IMR-90 (cell line): ENCODE measurements around the gene ADAMTSL4. TPM values are rescaled to one million over a fixed set of nuclear protein-coding genes. Genes with fewer than 3 reads are reported as not detected.

Experiments
- ATAC-seq: fragments of 200-7000 bp; cut with Tn5 transposase; 2 replicates; pipeline ENCODE4 v1.9.1; 2020; ENCODE audit warnings: low read depth, mild to moderate bottlenecking, moderate library complexity
- BruUV-seq: library from RNA; stranded (reverse); fragments of 400-500 nt; replicated peaks from 2 replicates; lab custom pipeline; 2021; lab: Mats Ljungman, UMichigan
- CTCF ChIA-PET: fragments of 300-600 bp; formaldehyde crosslinking; extraction: SDS; loops from one replicate; lab custom pipeline; 2021; ENCODE audit warnings: antibody characterized with exemption; lab: Yijun Ruan, JAX
- POLR2A ChIA-PET: fragments of 300-600 bp; sonication (Branson Sonifier 250); formaldehyde crosslinking; loops from one replicate; lab custom pipeline; 2022; ENCODE audit warnings: antibody characterized with exemption; ENCODE audit not compliant: unreplicated experiment; lab: Charles Lee
- DNase-seq: peaks from one replicate; pipeline ENCODE4 v3.0.0; 2013
- H2AFZ ChIP-seq: replicated peaks from 2 replicates; pipeline ENCODE3; 2013; ENCODE audit warnings: low read length, mild to moderate bottlenecking; ENCODE audit not compliant: poor library complexity
- H2AK5ac ChIP-seq: 2 replicates; pipeline ENCODE4 v1.6.1; 2013; ENCODE audit warnings: low read depth, low read length, inconsistent platforms
- H2AK9ac ChIP-seq: replicated peaks from 2 replicates; pipeline ENCODE3; 2013; ENCODE audit warnings: mild to moderate bottlenecking, low read depth, low read length, moderate library complexity; ENCODE audit not compliant: poor library complexity
- H2BK120ac ChIP-seq: 2 replicates; pipeline ENCODE4 v1.6.1; 2013; ENCODE audit warnings: low read depth, low read length, inconsistent platforms
- H2BK15ac ChIP-seq: 3 replicates; pipeline ENCODE4 v1.6.1; 2013; ENCODE audit warnings: low read depth, low read length, inconsistent platforms
- H2BK20ac ChIP-seq: 2 replicates; pipeline ENCODE4 v1.6.1; 2013; ENCODE audit warnings: low read depth, mild to moderate bottlenecking, inconsistent platforms, low read length, moderate library complexity
- H2BK5ac ChIP-seq: 2 replicates; pipeline ENCODE4 v1.6.1; 2013; ENCODE audit warnings: mild to moderate bottlenecking, low read depth, low read length, inconsistent platforms; ENCODE audit not compliant: poor library complexity, severe bottlenecking
- H3K14ac ChIP-seq: replicated peaks from 2 replicates; pipeline ENCODE4 v1.6.1; 2013; ENCODE audit warnings: low read depth, low read length, inconsistent platforms
- H3K18ac ChIP-seq: 2 replicates; pipeline ENCODE4 v1.6.1; 2013; ENCODE audit warnings: low read depth, low read length, control low read depth
- H3K23ac ChIP-seq: 2 replicates; pipeline ENCODE4 v1.6.1; 2013; ENCODE audit warnings: low read depth, low read length, inconsistent platforms
- H3K27ac ChIP-seq: 2 replicates; pipeline ENCODE4 v1.5.1; 2013; ENCODE audit warnings: mild to moderate bottlenecking, control low read depth, low read length; ENCODE audit not compliant: insufficient read depth
- H3K27me3 ChIP-seq: 2 replicates; pipeline ENCODE4 v1.6.1; 2013; ENCODE audit warnings: low read length; ENCODE audit not compliant: control insufficient read depth, insufficient read depth
- H3K36me3 ChIP-seq: 2 replicates; pipeline ENCODE4 v1.6.1; 2013; ENCODE audit warnings: low read length, mixed read lengths; ENCODE audit not compliant: control insufficient read depth, insufficient read depth
- H3K4ac ChIP-seq: 2 replicates; pipeline ENCODE4 v1.6.1; 2013; ENCODE audit warnings: low read depth, low read length, inconsistent platforms
- H3K4me1 ChIP-seq: 2 replicates; pipeline ENCODE4 v1.6.1; 2013; ENCODE audit warnings: low read length, mixed read lengths; ENCODE audit not compliant: control insufficient read depth, insufficient read depth
- H3K4me2 ChIP-seq: 2 replicates; pipeline ENCODE4 v1.6.1; 2013; ENCODE audit warnings: low read depth, mild to moderate bottlenecking, control low read depth, low read length, moderate library complexity
- H3K4me3 ChIP-seq: 2 replicates; pipeline ENCODE4 v1.5.1; 2013; ENCODE audit warnings: low read depth, mild to moderate bottlenecking, control low read depth, low read length, moderate library complexity; ENCODE audit not compliant: insufficient read depth
- H3K56ac ChIP-seq: 2 replicates; pipeline ENCODE4 v1.6.1; 2013; ENCODE audit warnings: low read length, inconsistent platforms; ENCODE audit not compliant: insufficient read depth; ENCODE audit errors: extremely low read depth
- H3K79me1 ChIP-seq, 2 experiments: 2 replicates each; pipeline ENCODE4 v1.6.1; 2013; ENCODE audit warnings: low read length in 2 of 2, inconsistent platforms in 1 of 2, low read depth in 1 of 2
- H3K9ac ChIP-seq: 2 replicates; pipeline ENCODE4 v1.6.1; 2013; ENCODE audit warnings: low read depth, low read length, control low read depth
- H3K9me1 ChIP-seq: 2 replicates; pipeline ENCODE4 v1.6.1; 2013; ENCODE audit warnings: low read length, inconsistent platforms; ENCODE audit not compliant: insufficient read depth
- H3K9me3 ChIP-seq: 2 replicates; pipeline ENCODE4 v1.6.1; 2013; ENCODE audit warnings: low read length; ENCODE audit not compliant: control insufficient read depth, insufficient read depth
- H4K20me1 ChIP-seq: 2 replicates; pipeline ENCODE4 v1.6.1; 2013; ENCODE audit warnings: low read length, inconsistent platforms; ENCODE audit not compliant: insufficient read depth
- H4K5ac ChIP-seq: 2 replicates; pipeline ENCODE4 v1.6.1; 2013; ENCODE audit warnings: mild to moderate bottlenecking, low read depth, low read length, control low read depth
- H4K8ac ChIP-seq, 2 experiments: 2 replicates each; pipeline ENCODE4 v1.6.1; 2013; ENCODE audit warnings: low read depth in 2 of 2, low read length in 2 of 2, control low read depth in 1 of 2, inconsistent platforms in 1 of 2
- H4K91ac ChIP-seq: 2 replicates; pipeline ENCODE4 v1.6.1; 2013; ENCODE audit warnings: low read depth, low read length, inconsistent platforms; ENCODE audit not compliant: insufficient read depth
- CEBPB ChIP-seq: IDR thresholded peaks from 2 replicates; pipeline ENCODE4 v1.6.1; 2012; ENCODE audit warnings: low read depth, low read length, improper control_type of control experiment
- FOS ChIP-seq: fragments of 150-350 bp; IDR thresholded peaks from 2 replicates; pipeline ENCODE4 v1.6.1; 2016; ENCODE audit warnings: low read depth, low read length
- MAFK ChIP-seq: IDR thresholded peaks from 2 replicates; pipeline ENCODE4 v1.6.1; 2012; ENCODE audit warnings: low read depth, low read length, improper control_type of control experiment
- MAZ ChIP-seq: IDR thresholded peaks from 2 replicates; pipeline ENCODE4 v1.6.1; 2012; ENCODE audit warnings: low read depth, mild to moderate bottlenecking, low read length, improper control_type of control experiment, moderate library complexity, borderline replicate concordance
- MXI1 ChIP-seq: IDR thresholded peaks from 2 replicates; pipeline ENCODE4 v1.6.1; 2012; ENCODE audit warnings: low read depth, mild to moderate bottlenecking, low read length, moderate library complexity, borderline replicate concordance
- NFE2L2 ChIP-seq: fragments of 150-350 bp; IDR thresholded peaks from 2 replicates; pipeline ENCODE4 v1.6.1; 2016; ENCODE audit warnings: low read depth, mild to moderate bottlenecking, low read length
- RCOR1 ChIP-seq: IDR thresholded peaks from 2 replicates; pipeline ENCODE4 v1.6.1; 2012; ENCODE audit warnings: mild to moderate bottlenecking, low read length, improper control_type of control experiment; ENCODE audit not compliant: insufficient replicate concordance
- RFX5 ChIP-seq: IDR thresholded peaks from 2 replicates; pipeline ENCODE4 v1.8.0; 2012; ENCODE audit warnings: low read depth, mild to moderate bottlenecking, low read length, moderate library complexity
- WGBS, 2 experiments: methylation state at CpG; one replicate each; pipeline versions ENCODE4 v1.1.5 to v1.1.7; 2013; ENCODE audit warnings: missing lambda C conversion rate in 2 of 2; ENCODE audit not compliant: insufficient read length in 1 of 2; ENCODE audit errors: extremely low coverage in 2 of 2; 5-methylcytosine and 5-hydroxymethylcytosine counted together
- dilution Hi-C: fragments of 300-500 bp; cut with HindIII; formaldehyde crosslinking; loops from one replicate; pipeline ENCODE4 v1.14.3; 2018; ENCODE audit warnings: low sequenced_read_pairs; ENCODE audit not compliant: unreplicated experiment
- in situ Hi-C: fragments of 300-500 bp; cut with MboI; formaldehyde crosslinking; loops from 3 replicates; pipeline ENCODE4 v1.14.3; 2019; ENCODE audit warnings: low sequenced_read_pairs, inconsistent platforms, mixed read lengths
- intact Hi-C: fragments of 100-400 bp; cut with micrococcal nuclease; formaldehyde crosslinking; loops from 2 replicates; pipeline ENCODE4 v1.10.0; 2022
- polyA plus RNA-seq, 3 experiments: library from polyadenylated mRNA; depleted of rRNA; stranded (reverse); fragments of >200 nt; gene quantifications; 2 replicates each; pipeline ENCODE4 v1.2.3, GENCODE V29; 2012; ENCODE audit warnings: low replicate concordance in 1 of 3
- total RNA-seq: library from RNA; depleted of rRNA; stranded (reverse); fragments of >200 nt; gene quantifications from 2 replicates; pipeline ENCODE4 v1.2.3, GENCODE V29; 2012
- TF ChIP-seq, protein P1 (sequence below): fragments of 150-350 bp; IDR thresholded peaks from 2 replicates; pipeline ENCODE4 v1.6.1; 2017; ENCODE audit warnings: mild to moderate bottlenecking, antibody characterized with exemption, low read length, low read depth
- TF ChIP-seq, protein P2 (sequence below): fragments of 150-350 bp; IDR thresholded peaks from 2 replicates; pipeline ENCODE4 v1.6.1; 2016; ENCODE audit warnings: low read depth, mild to moderate bottlenecking, low read length, moderate library complexity, borderline replicate concordance

ADAMTSL4 gene
- total and polyA plus RNA-seq, 2 of the 4 experiments (the other 2 are of a cell fraction) = 0.54 to 12.2 TPM

DNA sequence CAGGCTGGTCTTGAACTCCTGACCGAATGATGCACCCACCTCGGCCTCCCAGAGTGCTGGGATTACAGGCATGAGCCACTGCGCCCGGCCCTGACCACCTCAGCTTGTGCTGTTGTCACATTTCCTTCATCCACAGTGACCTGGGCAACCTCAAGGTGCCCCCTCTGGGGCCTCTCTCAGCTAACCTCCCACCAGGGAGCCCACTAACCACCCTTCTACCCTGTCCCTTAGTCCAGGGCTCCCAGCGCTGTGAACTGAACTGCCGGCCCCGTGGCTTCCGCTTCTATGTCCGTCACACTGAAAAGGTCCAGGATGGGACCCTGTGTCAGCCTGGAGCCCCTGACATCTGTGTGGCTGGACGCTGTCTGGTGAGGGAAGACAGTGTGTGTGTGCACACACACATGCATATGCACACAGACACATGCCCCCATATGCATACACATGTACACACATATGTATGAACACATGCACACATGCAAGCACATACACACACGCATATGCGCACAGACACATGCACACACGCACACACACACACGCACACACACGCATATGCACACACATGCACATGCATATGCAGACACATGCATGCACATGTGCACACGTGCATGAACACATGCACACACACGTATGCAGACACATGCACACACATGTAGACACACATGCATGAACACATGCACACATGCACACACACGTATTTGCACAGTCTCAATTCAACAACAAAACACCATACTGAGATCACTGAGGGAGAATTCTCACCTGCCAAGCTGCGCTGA, 6.2 kb downstream of the ADAMTSL4 start:
- in situ Hi-C loops = loop anchor here (10.0 kb wide), 1 partner anchor 291 kb away; the partner anchor contains the start of gene APH1A
- peaks cover 20% of the 10 kb centered on the region for H3K4me1 ChIP-seq

More for the DNA sequence above, 6.2 kb downstream of the ADAMTSL4 start:
- Histone ChIP-seq H4K5ac (no peak overlapping the region), H2BK5ac (no peak overlapping the region), H3K9ac (no peak overlapping the region), H3K4ac (no peak overlapping the region), H2AFZ (no peak overlapping the region), H2BK20ac (no peak overlapping the region), H4K8ac (no peak overlapping the region), H2AK5ac (no peak overlapping the region), H3K9me3 (no peaks in the 10 kb centered on the region), H3K4me2 (no peak overlapping the region), H3K27ac (no peak overlapping the region), H2BK15ac (no peak overlapping the region), H3K79me1 (peaks cover 7 to 60% of the 10 kb centered on the region in 2 experiments), H2BK120ac (no peak overlapping the region), H4K20me1 (peaks cover 10% of the 10 kb centered on the region), H3K36me3 (peaks cover 5% of the 10 kb centered on the region), H3K14ac (no peak overlapping the region), H3K27me3 (no peaks in the 10 kb centered on the region), H3K4me3 (no peak overlapping the region), H3K18ac (no peak overlapping the region), H2AK9ac (no peak overlapping the region), H3K9me1 (peaks cover 11% of the 10 kb centered on the region), H3K23ac (no peak overlapping the region), H4K91ac (no peak overlapping the region), H3K56ac (no peak overlapping the region)
- ChIA-PET CTCF (interaction anchor here (0.7 kb wide), 1 partner anchor 476 kb away, joined by 3 read pairs; no protein-coding TSS in a partner anchor), POLR2A (no interaction called here)
- ATAC-seq (no peak), DNase-seq (no peak)
- intact Hi-C loops = no loop called here
- BruUV-seq = no TSS peak
- TF ChIP-seq MXI1 (no peak), MAZ (no peak), MAFK (no peak), CEBPB (no peak), RCOR1 (no peak), RFX5 (no peak), NFE2L2 (no peak), FOS (no peak)
- TF ChIP-seq, protein P1, sequence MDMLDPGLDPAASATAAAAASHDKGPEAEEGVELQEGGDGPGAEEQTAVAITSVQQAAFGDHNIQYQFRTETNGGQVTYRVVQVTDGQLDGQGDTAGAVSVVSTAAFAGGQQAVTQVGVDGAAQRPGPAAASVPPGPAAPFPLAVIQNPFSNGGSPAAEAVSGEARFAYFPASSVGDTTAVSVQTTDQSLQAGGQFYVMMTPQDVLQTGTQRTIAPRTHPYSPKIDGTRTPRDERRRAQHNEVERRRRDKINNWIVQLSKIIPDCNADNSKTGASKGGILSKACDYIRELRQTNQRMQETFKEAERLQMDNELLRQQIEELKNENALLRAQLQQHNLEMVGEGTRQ = no peak
- TF ChIP-seq, protein P2, sequence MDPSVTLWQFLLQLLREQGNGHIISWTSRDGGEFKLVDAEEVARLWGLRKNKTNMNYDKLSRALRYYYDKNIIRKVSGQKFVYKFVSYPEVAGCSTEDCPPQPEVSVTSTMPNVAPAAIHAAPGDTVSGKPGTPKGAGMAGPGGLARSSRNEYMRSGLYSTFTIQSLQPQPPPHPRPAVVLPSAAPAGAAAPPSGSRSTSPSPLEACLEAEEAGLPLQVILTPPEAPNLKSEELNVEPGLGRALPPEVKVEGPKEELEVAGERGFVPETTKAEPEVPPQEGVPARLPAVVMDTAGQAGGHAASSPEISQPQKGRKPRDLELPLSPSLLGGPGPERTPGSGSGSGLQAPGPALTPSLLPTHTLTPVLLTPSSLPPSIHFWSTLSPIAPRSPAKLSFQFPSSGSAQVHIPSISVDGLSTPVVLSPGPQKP = no peak
- dilution Hi-C loops = no loop called here
- 81% methylated on average over 15 of the region's 19 CpGs; no CpG with 5 or more reads in 1 of the 2 experiments for WGBS, 2 experiments
